ENCODE measurements around the gene RHOBTB1. TPM values are rescaled to one million over a fixed set of nuclear protein-coding genes. Genes with fewer than 3 reads are reported as not detected.
A peak's percentile ranks its signal among the peaks of the same experiment; 100 is the strongest.

The RHOBTB1 gene
- total RNA-seq, 1 experiment from 2014 or later, result 2.5 TPM

DNA sequence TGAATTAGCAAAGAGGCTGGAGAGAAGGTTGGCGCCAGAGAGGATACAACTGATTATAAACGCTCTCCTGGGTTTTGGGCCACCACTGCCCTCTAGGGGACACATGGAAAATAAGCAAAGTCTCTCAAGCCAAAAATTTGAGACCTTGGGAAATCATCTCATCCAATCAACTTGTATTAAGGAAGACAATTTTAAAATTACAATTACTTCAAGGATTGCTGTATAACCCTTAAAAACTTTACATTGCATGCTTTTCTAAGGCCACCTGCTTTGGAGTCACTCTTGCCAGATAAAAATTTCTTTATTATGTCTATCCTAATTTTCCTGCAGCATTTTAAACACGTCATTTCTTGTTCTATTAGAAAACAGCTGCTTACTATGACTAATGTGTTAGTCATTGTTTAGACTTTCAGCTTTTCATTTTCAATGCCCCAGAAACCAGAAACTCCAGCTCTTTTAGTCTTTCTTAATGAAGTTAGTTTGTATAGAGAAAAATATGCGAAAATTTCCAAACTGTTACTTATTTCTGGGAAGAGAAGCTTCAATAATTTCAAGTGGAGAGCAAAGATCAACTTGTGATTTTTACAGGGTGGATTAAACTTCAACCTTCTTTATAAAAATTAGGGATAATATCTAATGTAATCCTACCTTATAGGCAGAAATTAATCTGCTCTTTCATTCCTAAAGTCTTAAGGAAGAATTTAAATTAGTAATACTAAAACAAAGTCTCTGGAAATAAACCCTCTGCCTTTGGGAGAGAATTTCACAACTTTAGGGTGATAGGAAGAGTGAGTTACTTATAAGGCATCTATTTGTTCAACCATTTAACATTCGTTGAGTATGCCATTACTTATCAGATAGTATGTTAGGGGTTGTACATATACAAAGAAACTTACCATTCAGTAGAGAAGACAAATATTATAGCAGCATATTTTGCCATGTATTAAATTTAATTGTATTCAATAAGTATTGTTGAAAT is 20.6 kb upstream of the RHOBTB1 start:
- no peak overlapping the region for H2BK20ac ChIP-seq (ENCODE audit: low read depth, low read length, poor library complexity, severe bottlenecking)
- Mint-ChIP-seq H3K36me3 (ENCODE audit: insufficient read depth in 1 of 3, low read depth in 3 of 3) (no peaks in the 10 kb centered on the region), H3K27me3 (ENCODE audit: low read depth) (no peaks in the 10 kb centered on the region; the same call in 1 of the 2 replicates), H3K4me1 (peaks cover 10 to 11% of the 10 kb centered on the region in 2 experiments), H3K4me3 (no peak overlapping the region), H3K27ac (no peak overlapping the region), H3K9me3 (no peaks in the 10 kb centered on the region)
- no peak overlapping the region for H3K27ac ChIP-seq (ENCODE audit: insufficient read length, low read depth, low read length)
- H3K56ac ChIP-seq (ENCODE audit: insufficient read length, low read depth, low read length), result no peak overlapping the region
- DNase-seq, result peak; percentile 57
- H3K79me2 ChIP-seq (ENCODE audit: insufficient read depth, low read length), result no peaks in the 10 kb centered on the region
- H3K4me1 ChIP-seq (ENCODE audit: insufficient read depth, low read length), result peaks cover 2% of the 10 kb centered on the region; the same call in 1 of the 2 replicates
- H3K18ac ChIP-seq (ENCODE audit: insufficient read length, low read depth, low read length), result no peak overlapping the region
- WGBS (ENCODE audit: extremely low coverage, insufficient read length, low lambda C conversion rate), result no CpG with 5 or more reads among the region's 5 CpGs
- no peak overlapping the region for H3K14ac ChIP-seq (ENCODE audit: insufficient read depth, low read length)
- no peak overlapping the region for H2BK15ac ChIP-seq (ENCODE audit: low read depth, low read length)
- no peak overlapping the region for H2BK120ac ChIP-seq (ENCODE audit: low read depth, low read length, poor library complexity, severe bottlenecking)
- H2AFZ ChIP-seq (ENCODE audit: low read length), result no peak overlapping the region
- H4K8ac ChIP-seq (replicated peaks; ENCODE audit: insufficient read length, low read depth, low read length), result no peak overlapping the region
- H3K9ac ChIP-seq (ENCODE audit: extremely low read depth, insufficient read length, low read length), result no peak overlapping the region
- H3K4me2 ChIP-seq (ENCODE audit: insufficient read depth, insufficient read length, low read length), result no peak overlapping the region
- no peak overlapping the region for H4K5ac ChIP-seq (ENCODE audit: insufficient read length, low read depth, low read length)
- no peaks in the 10 kb centered on the region for H3K9me3 ChIP-seq (ENCODE audit: control insufficient read depth, low read depth, low read length)
- H3K4ac ChIP-seq (ENCODE audit: low read depth, low read length), result no peak overlapping the region
- TF ChIP-seq, protein P1, sequence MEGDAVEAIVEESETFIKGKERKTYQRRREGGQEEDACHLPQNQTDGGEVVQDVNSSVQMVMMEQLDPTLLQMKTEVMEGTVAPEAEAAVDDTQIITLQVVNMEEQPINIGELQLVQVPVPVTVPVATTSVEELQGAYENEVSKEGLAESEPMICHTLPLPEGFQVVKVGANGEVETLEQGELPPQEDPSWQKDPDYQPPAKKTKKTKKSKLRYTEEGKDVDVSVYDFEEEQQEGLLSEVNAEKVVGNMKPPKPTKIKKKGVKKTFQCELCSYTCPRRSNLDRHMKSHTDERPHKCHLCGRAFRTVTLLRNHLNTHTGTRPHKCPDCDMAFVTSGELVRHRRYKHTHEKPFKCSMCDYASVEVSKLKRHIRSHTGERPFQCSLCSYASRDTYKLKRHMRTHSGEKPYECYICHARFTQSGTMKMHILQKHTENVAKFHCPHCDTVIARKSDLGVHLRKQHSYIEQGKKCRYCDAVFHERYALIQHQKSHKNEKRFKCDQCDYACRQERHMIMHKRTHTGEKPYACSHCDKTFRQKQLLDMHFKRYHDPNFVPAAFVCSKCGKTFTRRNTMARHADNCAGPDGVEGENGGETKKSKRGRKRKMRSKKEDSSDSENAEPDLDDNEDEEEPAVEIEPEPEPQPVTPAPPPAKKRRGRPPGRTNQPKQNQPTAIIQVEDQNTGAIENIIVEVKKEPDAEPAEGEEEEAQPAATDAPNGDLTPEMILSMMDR (conservative IDR thresholded peaks at IDR 0.05), result peak; percentile 88
- no peaks in the 10 kb centered on the region for H3K27me3 ChIP-seq (ENCODE audit: insufficient read depth, low read length)
- H3K23ac ChIP-seq (ENCODE audit: insufficient read length, low read depth, low read length), result no peak overlapping the region
- no peaks in the 10 kb centered on the region for H3K23me2 ChIP-seq (ENCODE audit: insufficient read length, low read depth, low read length, poor library complexity, severe bottlenecking)
- H2BK5ac ChIP-seq (ENCODE audit: insufficient read length, low read length), result no peak overlapping the region
- H4K91ac ChIP-seq (ENCODE audit: insufficient read length, low read depth, low read length), result no peak overlapping the region
- no peaks in the 10 kb centered on the region for H4K20me1 ChIP-seq (ENCODE audit: control insufficient read depth, insufficient read depth, insufficient read length)
- H3T11ph ChIP-seq (ENCODE audit: low read length), result no peak overlapping the region
- no peak overlapping the region for H2AK5ac ChIP-seq (ENCODE audit: insufficient read length, low read length)
- no peaks in the 10 kb centered on the region for H3K79me1 ChIP-seq (ENCODE audit: insufficient read depth, low read depth, low read length, poor library complexity, severe bottlenecking)
- H2BK12ac ChIP-seq (ENCODE audit: insufficient read length, low read depth, low read length), result no peak overlapping the region

Measured in H9 (cell line).